Bronchial epithelial cell (primary cell): ENCODE measurements around the gene TLCD5. TPM values are rescaled to one million over a fixed set of nuclear protein-coding genes. Genes with fewer than 3 reads are reported as not detected.

ENCODE experiments used
- DNase-seq: peaks from one replicate; pipeline ENCODE4 v3.0.0-alpha.2; 2010; ENCODE audit warnings: low read depth
- FAIRE-seq: peaks from 2 replicates; lab custom pipeline; 2011; peaks lifted over from hg19 to GRCh38; lab: Jason Lieb, UNC
- H3K27me3 ChIP-seq: 2 replicates; pipeline ENCODE4 v1.5.1; 2011; ENCODE audit warnings: low read length; ENCODE audit not compliant: control insufficient read depth, insufficient read depth
- H3K36me3 ChIP-seq: 2 replicates; pipeline ENCODE4 v1.5.1; 2011; ENCODE audit warnings: low read length; ENCODE audit not compliant: control insufficient read depth, insufficient read depth
- H3K4me3 ChIP-seq: 2 replicates; pipeline ENCODE4 v1.5.1; 2011; ENCODE audit warnings: mild to moderate bottlenecking, low read depth, low read length, control low read depth
- total RNA-seq: library from RNA; depleted of rRNA; stranded (reverse); fragments of >200 nt; gene quantifications from 2 replicates; pipeline ENCODE4 v1.2.1, GENCODE V29; 2014
- TF ChIP-seq, protein P1 (sequence below): IDR thresholded peaks from 2 replicates; pipeline ENCODE4 v1.5.1; 2011; ENCODE audit warnings: mild to moderate bottlenecking, moderate library complexity, low read length, control low read depth, inconsistent platforms; ENCODE audit not compliant: insufficient read depth, severe bottlenecking

TLCD5 gene
- total RNA-seq: 1.7 and 1.8 TPM in 2 replicates

DNA sequence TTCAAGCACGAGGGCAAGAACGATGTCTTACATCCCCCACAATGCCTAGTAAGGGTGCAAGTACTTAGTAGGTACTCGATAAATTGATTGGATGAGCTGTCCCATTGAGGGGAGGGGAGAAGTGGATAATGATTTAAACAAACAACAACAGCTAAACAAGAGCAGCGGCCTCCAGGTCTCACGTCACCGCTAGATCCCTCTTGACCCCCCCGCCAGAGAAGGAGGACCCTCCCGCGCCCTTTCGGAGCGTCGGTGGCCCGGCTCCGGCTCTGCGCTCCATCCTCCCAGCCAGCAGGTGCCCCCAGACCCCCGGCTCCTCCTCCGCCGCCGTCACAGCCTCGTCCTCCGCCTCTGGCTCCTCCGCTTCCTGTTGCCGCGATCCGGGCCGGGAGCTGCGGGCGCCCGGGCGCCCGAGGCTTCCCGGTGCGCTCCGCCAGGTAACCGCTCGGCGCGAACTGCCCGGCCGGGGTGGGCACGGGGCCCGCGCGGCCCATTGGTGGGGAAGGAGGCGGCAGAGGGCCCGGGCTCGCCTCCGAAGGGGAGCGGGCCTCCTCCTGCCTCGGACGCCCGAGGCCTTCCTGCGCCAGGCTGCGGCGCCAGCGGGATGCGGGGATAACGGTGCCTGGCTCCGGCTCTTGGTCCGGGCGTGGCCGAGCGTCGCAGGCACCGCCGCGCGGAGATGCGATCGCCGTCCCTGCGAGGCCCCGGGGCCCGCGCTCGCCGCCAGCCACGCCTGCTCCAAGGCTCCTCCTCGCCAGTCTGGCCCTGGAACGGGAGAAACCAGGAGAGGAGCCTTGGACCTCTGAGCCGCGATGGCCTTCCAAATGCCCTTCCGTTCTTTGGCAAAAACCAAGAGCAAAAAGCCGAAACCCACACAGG lies at the start of gene TLCD5:
TSS of gene TLCD5 (plus strand) at position 368 of the 879 bp plus-strand sequence. CDS start 2,143 bp downstream, outside the sequence.
- H3K27me3 ChIP-seq: no peaks in the 10 kb centered on the region
- TF ChIP-seq, protein P1, sequence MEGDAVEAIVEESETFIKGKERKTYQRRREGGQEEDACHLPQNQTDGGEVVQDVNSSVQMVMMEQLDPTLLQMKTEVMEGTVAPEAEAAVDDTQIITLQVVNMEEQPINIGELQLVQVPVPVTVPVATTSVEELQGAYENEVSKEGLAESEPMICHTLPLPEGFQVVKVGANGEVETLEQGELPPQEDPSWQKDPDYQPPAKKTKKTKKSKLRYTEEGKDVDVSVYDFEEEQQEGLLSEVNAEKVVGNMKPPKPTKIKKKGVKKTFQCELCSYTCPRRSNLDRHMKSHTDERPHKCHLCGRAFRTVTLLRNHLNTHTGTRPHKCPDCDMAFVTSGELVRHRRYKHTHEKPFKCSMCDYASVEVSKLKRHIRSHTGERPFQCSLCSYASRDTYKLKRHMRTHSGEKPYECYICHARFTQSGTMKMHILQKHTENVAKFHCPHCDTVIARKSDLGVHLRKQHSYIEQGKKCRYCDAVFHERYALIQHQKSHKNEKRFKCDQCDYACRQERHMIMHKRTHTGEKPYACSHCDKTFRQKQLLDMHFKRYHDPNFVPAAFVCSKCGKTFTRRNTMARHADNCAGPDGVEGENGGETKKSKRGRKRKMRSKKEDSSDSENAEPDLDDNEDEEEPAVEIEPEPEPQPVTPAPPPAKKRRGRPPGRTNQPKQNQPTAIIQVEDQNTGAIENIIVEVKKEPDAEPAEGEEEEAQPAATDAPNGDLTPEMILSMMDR: peak; percentile 9
- FAIRE-seq (no peak), DNase-seq (no peak)
- H3K36me3 ChIP-seq: peaks cover 3% of the 10 kb centered on the region
- H3K4me3 ChIP-seq: peak within 1 kb of the TSS; percentile 51

DNA sequence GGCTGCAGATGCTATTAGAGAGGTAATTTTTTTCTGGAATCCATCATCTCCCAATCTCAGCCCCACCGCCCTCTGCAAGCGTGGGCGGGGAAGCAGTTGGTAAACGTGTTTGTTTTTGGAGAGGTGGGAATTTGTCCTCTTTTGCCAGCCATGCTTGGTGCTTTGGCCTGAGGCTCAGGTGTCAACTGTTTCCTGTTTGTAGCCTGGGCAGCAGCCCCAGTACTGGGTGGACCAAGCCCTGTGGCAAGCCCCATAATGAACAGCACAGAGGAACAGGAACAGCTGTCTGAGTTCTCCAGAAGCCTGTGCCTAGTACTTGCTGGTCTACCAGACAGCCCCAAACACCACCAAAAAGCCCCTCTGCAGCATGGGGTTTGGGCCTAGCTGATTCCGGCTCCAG lies 45.6 kb upstream of the TLCD5 start:
- no peaks in the 10 kb centered on the region for H3K27me3 ChIP-seq
- TF ChIP-seq, protein P1: no peak
- DNase-seq (no peak), FAIRE-seq (no peak)
- no peaks in the 10 kb centered on the region for H3K36me3 ChIP-seq
- H3K4me3 ChIP-seq: no peak overlapping the region

- DNase-seq (no peak), FAIRE-seq (no peak)
- Histone ChIP-seq H3K27me3 (no peaks in the 10 kb centered on the region), H3K4me3 (no peak overlapping the region), H3K36me3 (no peaks in the 10 kb centered on the region)
- TF ChIP-seq, protein P1: no peak
These were observed 44.5 kb upstream of the TLCD5 start for GRCh38 chr11:120280600-120281051.

- no peak for DNase-seq
- no peaks in the 10 kb centered on the region for H3K36me3 ChIP-seq
- H3K27me3 ChIP-seq: no peaks in the 10 kb centered on the region
- TF ChIP-seq, protein P1: no peak
- H3K4me3 ChIP-seq: no peak overlapping the region
- FAIRE-seq: no peak
These were observed 43.8 kb upstream of the TLCD5 start for GRCh38 chr11:120281143-120281795.

DNA sequence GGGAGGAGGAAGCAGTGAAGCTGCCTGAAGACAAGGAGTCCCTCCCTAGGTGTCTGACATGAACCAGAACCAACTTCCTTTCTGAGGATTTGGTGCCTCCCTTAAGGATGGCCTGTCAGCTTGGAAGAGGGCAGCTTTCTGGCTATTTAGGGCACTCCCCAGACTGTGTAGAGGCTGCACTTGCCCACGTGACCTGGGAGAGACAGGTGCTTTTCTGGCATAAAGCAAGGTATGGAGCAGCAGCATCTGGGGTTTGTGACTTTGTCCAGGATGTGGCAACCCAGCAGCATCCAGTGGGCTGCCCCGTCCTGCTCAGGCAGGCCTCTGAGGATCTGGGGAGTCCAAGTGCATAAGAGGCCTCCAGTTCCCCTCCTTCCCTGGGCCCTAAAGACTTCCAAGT lies 42.0 kb upstream of the TLCD5 start:
- Histone ChIP-seq H3K27me3 (no peaks in the 10 kb centered on the region), H3K4me3 (no peak overlapping the region), H3K36me3 (no peaks in the 10 kb centered on the region)
- TF ChIP-seq, protein P1: no peak
- DNase-seq (no peak), FAIRE-seq (no peak)
